Measurements from ENCODE around the gene DNM1L. TPM values are rescaled to one million over a fixed set of nuclear protein-coding genes. Genes with fewer than 3 reads are reported as not detected.

Gene DNM1L
- total RNA-seq, 2 donors from 2014 or later, result 45.0 to 55.6 TPM

- H3K36me3 ChIP-seq, result peaks cover 6% of the 10 kb centered on the region
- no peaks in the 10 kb centered on the region for H3K9me3 ChIP-seq
- DNase-seq, result no peak
- no peaks in the 10 kb centered on the region for H3K4me1 ChIP-seq
- no peaks in the 10 kb centered on the region for H3K27me3 ChIP-seq
- intact Hi-C loops (cut with DNase I), result no loop called here
- no peak overlapping the region for H3K4me3 ChIP-seq
- no peak overlapping the region for H3K27ac ChIP-seq
- TF ChIP-seq CTCF (IDR thresholded peaks at IDR 0.05), result no peak
- no peak overlapping the region for H3K9ac ChIP-seq (ENCODE audit: low read depth in 2 of 2, low read length in 2 of 2)
Observed at GRCh38 chr12:32742133-32742532, 63.0 kb downstream of the DNM1L start.

- Histone ChIP-seq H3K27me3 (no peaks in the 10 kb centered on the region), H3K9ac (ENCODE audit: low read depth in 2 of 2, low read length in 2 of 2) (no peak overlapping the region), H3K4me3 (no peak overlapping the region), H3K27ac (no peak overlapping the region), H3K36me3 (peaks cover 6% of the 10 kb centered on the region), H3K4me1 (no peaks in the 10 kb centered on the region), H3K9me3 (no peaks in the 10 kb centered on the region)
- intact Hi-C loops (cut with DNase I), result no loop called here
- DNase-seq, result no peak
- TF ChIP-seq CTCF (IDR thresholded peaks at IDR 0.05), result no peak
Observed at GRCh38 chr12:32743264-32743663, 64.2 kb downstream of the DNM1L start.

- intact Hi-C loops (cut with DNase I), result no loop called here
- no peak for TF ChIP-seq CTCF (IDR thresholded peaks at IDR 0.05)
- Histone ChIP-seq H3K27me3 (no peaks in the 10 kb centered on the region), H3K9ac (ENCODE audit: low read depth in 2 of 2, low read length in 2 of 2) (peak overlapping the region in 1 of 2 donors; percentile 76), H3K36me3 (peaks cover 4% of the 10 kb centered on the region), H3K27ac (peak overlapping the region; percentile 0), H3K4me1 (no peaks in the 10 kb centered on the region), H3K9me3 (no peaks in the 10 kb centered on the region), H3K4me3 (no peak overlapping the region)
- DNase-seq, result no peak
Observed at GRCh38 chr12:32753605-32754004, 74.5 kb downstream of the DNM1L start.

- no peak for TF ChIP-seq CTCF (IDR thresholded peaks at IDR 0.05)
- Histone ChIP-seq H3K9me3 (no peaks in the 10 kb centered on the region), H3K9ac (ENCODE audit: low read depth in 2 of 2, low read length in 2 of 2) (peak overlapping the region in 1 of 2 donors; percentile 76), H3K36me3 (peaks cover 4% of the 10 kb centered on the region), H3K4me1 (no peaks in the 10 kb centered on the region), H3K4me3 (peak overlapping the region; percentile 92), H3K27ac (peak overlapping the region; percentile 0), H3K27me3 (no peaks in the 10 kb centered on the region)
- intact Hi-C loops (cut with DNase I), result no loop called here
- no peak for DNase-seq
Observed at GRCh38 chr12:32754111-32754510, 75.0 kb downstream of the DNM1L start.

- Histone ChIP-seq H3K9ac (ENCODE audit: low read depth in 2 of 2, low read length in 2 of 2) (peak overlapping the region; percentile 76 to 79), H3K36me3 (peaks cover 4% of the 10 kb centered on the region), H3K27ac (peak overlapping the region; percentile 95), H3K4me3 (peak overlapping the region; percentile 92), H3K9me3 (no peaks in the 10 kb centered on the region), H3K27me3 (no peaks in the 10 kb centered on the region), H3K4me1 (no peaks in the 10 kb centered on the region)
- peak; percentile 88 for DNase-seq
- intact Hi-C loops (cut with DNase I), result loop anchor here (5.0 kb wide), 1 partner anchor 1267 kb away; the partner anchor contains the start of gene ALG10
- peak; percentile 87 for TF ChIP-seq CTCF (IDR thresholded peaks at IDR 0.05)
Observed at GRCh38 chr12:32755051-32755653, 76.1 kb downstream of the DNM1L start.

Data from colonic mucosa (tissue), 4 donors.